Fibroblast of gingiva (primary cell): ENCODE results near the gene MCTP1.
"Not testable (repeated sequence)": the region's sequence is repeated elsewhere in the genome, so short reads cannot be mapped to it uniquely, and the experiment has no call there.

Experiments used
- DNase-seq: peaks from one replicate; pipeline ENCODE4 v3.0.0-alpha.2; 2011; ENCODE audit warnings: low read depth

The MCTP1 gene

GRCh38 chr5:95178046-95178651 lies 106.7 kb downstream of the MCTP1 start:
- DNase-seq, result no peak

DNA sequence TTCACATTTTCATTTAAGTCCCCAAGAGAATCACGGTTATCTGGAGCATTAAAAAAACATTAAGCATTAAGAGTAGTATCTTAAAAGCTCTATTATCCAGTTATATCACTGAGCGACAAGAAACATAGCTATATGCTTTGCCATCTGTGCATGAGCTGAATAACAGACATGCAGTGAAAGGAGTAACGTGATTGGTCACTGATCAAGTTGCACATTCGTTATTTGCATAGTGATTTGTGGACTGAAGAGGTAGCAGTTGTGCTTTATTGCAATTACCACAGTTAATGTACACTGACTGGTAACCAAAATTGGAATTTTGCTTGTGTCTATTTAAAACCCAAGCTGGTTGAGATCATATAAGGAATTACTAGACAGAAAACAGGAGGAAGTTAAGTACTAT lies 107.4 kb downstream of the MCTP1 start:
- no peak for DNase-seq

DNA sequence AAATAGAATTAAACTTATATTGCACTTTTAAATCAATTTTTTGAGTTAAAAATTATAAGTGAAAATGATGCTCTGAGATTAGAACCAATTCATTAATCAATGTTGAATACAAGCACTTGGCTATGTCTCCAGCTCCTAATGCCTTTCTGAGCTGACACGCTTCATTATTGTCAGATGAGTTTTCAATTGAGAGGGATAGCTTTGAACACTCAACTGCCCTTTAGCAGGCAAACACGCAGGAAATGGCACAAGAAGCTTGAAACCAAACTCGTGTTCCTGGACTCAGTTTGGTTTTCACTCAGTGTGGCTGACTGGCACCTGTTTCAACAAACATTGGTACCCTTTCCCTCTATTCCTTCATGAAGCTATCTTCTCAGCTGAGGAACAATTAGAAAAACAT lies 109.8 kb downstream of the MCTP1 start:
- DNase-seq, result no peak

DNA sequence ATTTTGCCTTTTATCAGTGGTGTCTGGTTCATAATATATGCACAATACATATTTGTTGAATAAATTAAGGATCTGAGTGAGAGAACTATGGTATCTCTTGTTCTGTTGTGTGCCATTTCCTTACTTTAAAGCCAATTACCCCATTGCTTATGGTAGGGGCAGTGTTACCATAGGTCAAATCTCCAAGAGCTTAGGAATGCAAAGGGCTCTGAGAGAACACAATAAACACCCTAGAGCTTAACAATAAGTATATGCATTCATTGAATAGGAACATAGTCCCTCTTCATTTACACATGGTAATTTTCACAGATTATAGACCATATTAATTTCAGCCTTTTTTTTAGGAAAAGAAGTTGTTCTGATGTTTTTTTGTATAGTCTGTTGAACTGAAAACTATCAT lies 112.2 kb downstream of the MCTP1 start:
- DNase-seq, result no peak

DNA sequence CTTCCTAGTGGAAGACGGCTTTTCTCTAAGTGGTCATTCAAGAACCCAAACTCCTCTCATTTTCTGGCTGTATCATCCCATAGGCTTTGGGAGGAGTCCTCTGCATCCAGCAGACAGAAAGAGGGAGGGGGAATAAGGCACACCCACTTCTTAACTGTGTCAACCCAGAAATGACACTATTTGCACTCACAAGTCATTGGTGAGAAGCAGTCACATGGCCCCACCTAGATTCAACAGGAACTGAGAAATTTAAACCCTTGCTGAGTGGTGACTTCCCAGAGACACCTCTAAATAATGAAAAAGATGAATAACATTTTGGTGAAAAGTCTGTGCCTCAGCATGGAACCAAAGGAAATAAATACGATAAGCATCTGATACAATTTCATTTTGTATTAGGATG lies 120.0 kb downstream of the MCTP1 start:
- DNase-seq, result no peak

DNA sequence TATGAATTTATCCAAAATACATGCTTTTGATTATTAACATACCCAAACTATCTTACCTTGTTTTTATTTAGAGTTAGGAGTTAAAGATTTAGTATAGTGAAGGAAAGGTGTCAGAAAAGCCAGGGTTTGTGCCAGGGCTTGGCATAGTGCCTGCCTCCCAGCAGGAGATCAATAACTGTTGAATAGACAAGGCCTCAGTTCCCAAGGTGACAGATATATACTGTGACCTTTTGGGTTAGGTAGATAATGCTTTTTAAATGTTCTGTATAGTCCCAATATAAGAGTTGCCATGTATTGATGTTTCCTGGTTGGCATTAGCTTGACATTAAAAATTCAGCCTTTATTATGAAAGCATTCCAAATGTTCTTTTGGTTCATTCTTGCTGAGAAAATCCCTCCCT lies 121.8 kb downstream of the MCTP1 start:
- no peak for DNase-seq

- DNase-seq, result no peak
These were observed 122.5 kb downstream of the MCTP1 start for GRCh38 chr5:95162231-95162992.

- no peak for DNase-seq
These were observed 125.3 kb downstream of the MCTP1 start for GRCh38 chr5:95159603-95160002.

DNA sequence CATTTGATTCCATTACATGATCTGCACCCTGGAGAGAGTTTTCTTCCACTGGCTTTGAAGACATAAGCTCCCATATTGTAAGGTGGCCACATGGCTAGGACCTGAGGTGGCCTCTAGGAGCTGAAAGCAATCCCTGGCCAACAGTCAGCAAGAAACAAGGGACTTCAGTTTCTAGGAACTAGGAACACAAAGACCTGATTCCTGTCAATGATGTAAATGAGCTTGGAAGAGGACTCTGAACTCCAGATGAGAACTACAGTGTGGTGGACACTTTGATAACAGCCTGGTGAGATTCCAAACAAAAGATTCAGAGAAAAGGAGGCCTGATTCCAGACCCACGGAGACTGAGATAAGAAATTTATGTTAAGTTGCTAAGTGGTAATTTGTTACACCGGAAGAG lies 129.0 kb downstream of the MCTP1 start:
- DNase-seq, result no peak

GRCh38 chr5:95153511-95153910 lies 131.4 kb downstream of the MCTP1 start:
- no peak for DNase-seq

GRCh38 chr5:95152535-95152934 lies 132.4 kb downstream of the MCTP1 start:
- DNase-seq, result no peak

DNA sequence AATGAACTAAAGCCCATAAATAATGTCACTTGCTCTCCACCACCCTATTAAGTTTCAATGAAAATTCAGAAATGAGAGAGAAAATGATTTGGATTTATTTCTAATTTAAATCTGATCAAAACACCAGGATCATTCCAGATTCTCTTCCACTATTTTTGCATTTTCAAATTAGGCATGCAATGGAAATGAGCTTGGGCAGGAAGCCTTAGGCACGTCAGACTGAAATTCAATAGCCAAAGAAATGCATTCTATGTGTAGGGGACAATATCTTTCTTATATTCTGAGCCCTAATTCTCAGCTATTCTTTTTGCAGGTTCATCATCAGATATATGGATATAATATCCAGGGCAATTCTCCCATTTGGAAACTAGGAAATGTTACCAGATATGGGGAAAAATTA lies 132.8 kb downstream of the MCTP1 start:
- no peak for DNase-seq

- DNase-seq, result no peak
These were observed 133.2 kb downstream of the MCTP1 start for GRCh38 chr5:95151694-95152093.

GRCh38 chr5:95149387-95149786 lies 135.5 kb downstream of the MCTP1 start:
- no peak for DNase-seq

DNA sequence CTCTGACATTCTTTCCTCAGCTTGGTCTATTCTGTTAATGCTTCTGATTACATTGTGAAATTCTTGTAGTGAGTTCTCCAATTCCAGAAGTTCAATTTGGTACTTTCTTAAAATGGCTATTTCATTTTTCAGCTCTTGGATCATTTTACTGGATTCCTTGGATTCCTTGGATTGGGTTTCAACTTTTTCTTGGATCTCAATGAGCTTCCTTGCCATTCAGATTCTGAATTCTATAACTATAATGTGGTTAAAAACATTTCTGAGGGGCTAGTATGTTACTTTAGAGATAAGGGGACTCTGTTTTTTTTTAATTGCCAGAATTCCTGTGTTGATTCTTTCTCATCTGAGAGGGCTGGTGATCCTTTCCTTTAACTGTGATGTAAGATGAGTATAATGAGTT lies 136.4 kb downstream of the MCTP1 start:
- no peak for DNase-seq

DNA sequence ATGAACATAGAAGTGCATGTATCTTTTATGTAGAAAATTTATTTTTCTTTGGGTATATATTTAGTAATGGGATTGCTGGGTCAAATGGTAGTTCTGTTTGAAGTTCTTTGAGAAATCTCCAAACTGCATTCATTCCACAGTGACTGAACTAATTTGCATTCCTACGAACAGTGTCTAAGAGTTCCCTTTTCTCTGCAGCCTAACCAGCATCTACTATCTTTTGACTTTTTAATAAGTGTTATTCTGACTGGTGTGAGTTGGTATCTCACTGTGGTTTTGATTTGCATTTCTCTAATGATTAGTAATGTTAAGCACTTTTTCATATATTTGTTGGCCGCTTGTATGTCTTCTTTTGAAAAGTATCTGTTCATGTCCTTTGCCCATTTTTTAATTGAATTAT lies 141.0 kb downstream of the MCTP1 start:
- not testable (repeated sequence) for DNase-seq

DNA sequence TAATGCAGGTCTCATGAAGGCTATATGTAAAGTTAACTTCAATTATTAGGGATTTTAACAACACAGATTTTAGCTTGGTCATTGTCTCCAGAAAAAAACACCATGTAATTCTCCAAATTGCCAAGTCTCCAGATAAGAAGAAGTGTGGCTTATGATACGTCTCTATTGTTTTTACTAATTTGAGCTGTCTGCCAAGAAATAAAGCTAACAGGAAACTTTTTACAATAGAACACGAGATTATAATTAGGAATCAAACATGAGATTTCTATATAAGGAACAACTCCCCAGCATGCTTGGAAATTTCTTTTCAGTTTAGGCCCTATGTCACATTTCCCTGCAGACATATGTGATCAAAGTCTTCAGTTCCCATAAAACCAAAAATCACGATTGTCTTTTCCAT lies 142.7 kb downstream of the MCTP1 start:
- no peak for DNase-seq

DNA sequence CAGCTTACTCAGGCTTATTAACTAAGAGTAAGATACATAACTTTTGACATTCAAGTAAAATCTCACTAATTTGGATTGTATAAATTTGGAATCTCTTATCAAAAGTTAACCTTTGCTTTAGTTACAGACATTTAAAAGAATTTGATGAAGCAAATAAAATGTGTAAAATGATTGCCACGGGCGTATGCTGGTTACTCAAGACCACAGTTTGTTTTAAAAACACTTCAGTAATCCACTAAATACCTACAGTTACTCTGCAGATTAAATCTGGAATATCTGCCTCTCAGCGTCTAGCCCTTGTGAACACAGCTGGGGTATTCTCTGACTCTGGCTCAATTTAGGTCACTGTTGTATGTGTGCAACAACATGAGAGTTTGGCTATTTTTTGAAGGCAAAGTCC lies 143.8 kb downstream of the MCTP1 start:
- no peak for DNase-seq

- DNase-seq, result no peak
These were observed 150.6 kb downstream of the MCTP1 start for GRCh38 chr5:95134326-95134725.

DNA sequence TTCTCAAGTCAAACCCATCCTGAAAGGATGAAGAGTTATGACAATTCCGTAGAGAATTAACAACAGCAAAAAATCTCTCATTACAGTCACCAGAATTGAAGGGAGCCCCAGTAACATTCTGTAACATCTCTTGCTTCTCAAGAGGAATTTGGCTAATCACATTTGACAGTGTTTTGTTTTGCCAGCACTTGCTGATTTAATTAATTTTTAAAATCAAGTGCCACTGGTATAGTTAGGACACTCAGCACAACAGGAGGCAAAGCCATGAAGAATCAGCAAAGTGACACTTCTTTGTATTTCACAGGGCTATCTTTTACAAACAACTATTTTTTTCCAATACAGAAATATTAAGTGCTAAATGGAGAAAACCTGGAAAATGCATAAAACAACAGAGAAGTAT lies 152.8 kb downstream of the MCTP1 start:
- no peak for DNase-seq

- DNase-seq, result no peak
These were observed 154.0 kb downstream of the MCTP1 start for GRCh38 chr5:95130941-95131340.

- no peak for DNase-seq
These were observed 160.2 kb downstream of the MCTP1 start for GRCh38 chr5:95124731-95125130.

GRCh38 chr5:95124101-95124500 lies 160.8 kb downstream of the MCTP1 start:
- no peak for DNase-seq

DNA sequence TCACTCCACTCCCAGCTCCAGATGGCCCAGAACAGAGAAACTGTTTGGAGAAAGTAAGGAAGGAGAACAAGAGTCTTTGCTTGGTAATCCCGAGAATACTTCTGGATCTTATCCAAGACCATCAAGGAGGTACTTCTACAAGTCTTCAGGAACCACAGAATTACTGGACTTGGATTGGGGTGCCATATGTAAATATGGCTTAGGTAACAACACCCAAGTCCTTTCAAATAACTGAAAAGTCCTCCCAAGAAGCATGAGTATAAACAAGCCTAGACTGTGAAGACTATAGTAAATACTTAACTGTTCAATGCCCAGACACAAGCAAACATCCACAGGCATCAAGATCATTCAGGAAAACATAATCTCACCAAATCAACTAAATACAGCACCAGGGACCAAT lies 170.0 kb downstream of the MCTP1 start:
- no peak for DNase-seq
